HG03575 (cell line): ENCODE data around the gene RNF141.

Source experiments
- ATAC-seq: cut with Tn5 transposase; IDR thresholded peaks from one replicate; pipeline ENCODE4 v1.9.1; 2021; ENCODE audit not compliant: unreplicated experiment, insufficient number of reproducible peaks, low FRiP score; ENCODE audit errors: extremely low read depth

RNF141 gene

GRCh38 chr11:10488121-10488933, 52.7 kb downstream of the RNF141 start:
- no peak for ATAC-seq

GRCh38 chr11:10487002-10487647, 53.9 kb downstream of the RNF141 start:
- ATAC-seq, result no peak

- no peak for ATAC-seq
Measured at GRCh38 chr11:10486161-10486840, 54.7 kb downstream of the RNF141 start.

GRCh38 chr11:10485646-10486045, 55.3 kb downstream of the RNF141 start:
- ATAC-seq, result no peak

- no peak for ATAC-seq
Measured at GRCh38 chr11:10484461-10485180, 56.4 kb downstream of the RNF141 start.

- no peak for ATAC-seq
Measured at GRCh38 chr11:10483584-10483983, 57.4 kb downstream of the RNF141 start.

GRCh38 chr11:10483174-10483573, 57.8 kb downstream of the RNF141 start:
- ATAC-seq, result no peak

GRCh38 chr11:10481560-10482349, 59.2 kb downstream of the RNF141 start:
- ATAC-seq, result no peak

GRCh38 chr11:10480760-10481159, 60.2 kb downstream of the RNF141 start:
- no peak for ATAC-seq

GRCh38 chr11:10480026-10480425, 61.0 kb downstream of the RNF141 start:
- no peak for ATAC-seq

GRCh38 chr11:10478574-10479550, 62.1 kb downstream of the RNF141 start:
- no peak for ATAC-seq

- no peak for ATAC-seq
Measured at GRCh38 chr11:10478066-10478465, 62.9 kb downstream of the RNF141 start.

GRCh38 chr11:10477690-10478046, 63.3 kb downstream of the RNF141 start:
- ATAC-seq, result no peak

GRCh38 chr11:10476927-10477689, 63.9 kb downstream of the RNF141 start:
- ATAC-seq, result no peak

GRCh38 chr11:10476342-10476741, 64.6 kb downstream of the RNF141 start:
- no peak for ATAC-seq

GRCh38 chr11:10474551-10474950, 66.4 kb downstream of the RNF141 start:
- ATAC-seq, result no peak

- ATAC-seq, result no peak
Measured at GRCh38 chr11:10473371-10473770, 67.6 kb downstream of the RNF141 start.
